Measurements from ENCODE around the gene CD274.
"Not testable (repeated sequence)": the region's sequence is repeated elsewhere in the genome, so short reads cannot be mapped to it uniquely, and the experiment has no call there.

CD274 gene

GRCh38 chr9:5450359-5451091 is at the start of gene CD274:
Gene CD274 (plus strand): TSS chr9:5450542. CDS start chr9:5456114, 5,572 bp downstream.
- DNase-seq (ENCODE audit: low spot score): peak; percentile 75

GRCh38 chr9:5402217-5402616 is 48.1 kb upstream of the CD274 start:
- DNase-seq (ENCODE audit: low spot score): no peak

GRCh38 chr9:5408596-5408995 is 41.7 kb upstream of the CD274 start:
- no peak for DNase-seq (ENCODE audit: low spot score)

GRCh38 chr9:5416953-5417352 is 33.4 kb upstream of the CD274 start:
- no peak for DNase-seq (ENCODE audit: low spot score)

GRCh38 chr9:5418481-5418880 is 31.9 kb upstream of the CD274 start:
- DNase-seq (ENCODE audit: low spot score): no peak

- no peak for DNase-seq (ENCODE audit: low spot score)
These were observed 30.4 kb upstream of the CD274 start for GRCh38 chr9:5419987-5420386.

GRCh38 chr9:5421163-5421562 is 29.2 kb upstream of the CD274 start:
- DNase-seq (ENCODE audit: low spot score): no peak

GRCh38 chr9:5422276-5422675 is 28.1 kb upstream of the CD274 start:
- DNase-seq (ENCODE audit: low spot score): no peak

- DNase-seq (ENCODE audit: low spot score): peak; percentile 64
These were observed 25.2 kb upstream of the CD274 start for GRCh38 chr9:5425006-5425628.

- DNase-seq (ENCODE audit: low spot score): no peak
These were observed 23.3 kb upstream of the CD274 start for GRCh38 chr9:5427005-5427404.

- DNase-seq (ENCODE audit: low spot score): no peak
These were observed 22.2 kb upstream of the CD274 start for GRCh38 chr9:5428172-5428571.

GRCh38 chr9:5428794-5429528 is 21.4 kb upstream of the CD274 start:
- DNase-seq (ENCODE audit: low spot score): no peak

- no peak for DNase-seq (ENCODE audit: low spot score)
These were observed 20.3 kb upstream of the CD274 start for GRCh38 chr9:5429873-5430564.

- no peak for DNase-seq (ENCODE audit: low spot score)
These were observed 19.4 kb upstream of the CD274 start for GRCh38 chr9:5430912-5431311.

- not testable (repeated sequence) for DNase-seq (ENCODE audit: low spot score)
These were observed 17.5 kb upstream of the CD274 start for GRCh38 chr9:5432890-5433289.

GRCh38 chr9:5433328-5433727 is 17.0 kb upstream of the CD274 start:
- not testable (repeated sequence) for DNase-seq (ENCODE audit: low spot score)

- DNase-seq (ENCODE audit: low spot score): not testable (repeated sequence)
These were observed 16.2 kb upstream of the CD274 start for GRCh38 chr9:5433841-5434810.

GRCh38 chr9:5435912-5436311 is 14.4 kb upstream of the CD274 start:
- DNase-seq (ENCODE audit: low spot score): no peak

- DNase-seq (ENCODE audit: low spot score): no peak
These were observed 13.9 kb upstream of the CD274 start for GRCh38 chr9:5436441-5436840.

GRCh38 chr9:5437254-5438216 is 12.8 kb upstream of the CD274 start, which contains the start of gene PLGRKT:
Gene PLGRKT (minus strand): TSS chr9:5437925. CDS start chr9:5431977, 5,948 bp downstream.
- DNase-seq (ENCODE audit: low spot score): peak; percentile 92

Data from CD4-positive, alpha-beta T cell treated with Interleukin-2 at 100 ng/mL for 4 hours (primary cell).